Measurements from ENCODE around the gene AGMO. TPM values are rescaled to one million over a fixed set of nuclear protein-coding genes. Genes with fewer than 3 reads are reported as not detected.

Gene AGMO
- total RNA-seq, 4 donors from 2014 or later = 0.17 to 0.83 (median 0.45) TPM; not detected in 1

DNA sequence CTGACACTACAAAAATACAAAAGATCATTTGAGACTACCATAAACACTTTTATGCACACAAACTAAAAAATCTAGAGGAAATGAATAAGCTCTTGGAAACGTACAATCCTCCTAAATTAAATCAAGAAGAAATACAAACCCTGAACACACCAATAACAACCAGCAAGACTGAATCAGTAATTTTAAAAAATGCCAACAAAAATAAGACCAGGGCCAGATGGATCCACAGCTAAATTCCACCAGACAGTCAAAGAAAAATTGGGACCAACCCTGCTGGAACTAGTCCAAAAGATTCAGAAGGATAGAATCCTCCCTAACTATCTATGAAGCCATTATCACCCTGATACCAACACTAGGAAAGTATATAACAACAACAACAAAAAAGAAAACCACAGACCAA lies 277.4 kb downstream of the AGMO start:
- TF ChIP-seq POLR2A (IDR thresholded peaks at IDR 0.05; ENCODE audit: low read depth) = no peak
- TF ChIP-seq, protein P1, sequence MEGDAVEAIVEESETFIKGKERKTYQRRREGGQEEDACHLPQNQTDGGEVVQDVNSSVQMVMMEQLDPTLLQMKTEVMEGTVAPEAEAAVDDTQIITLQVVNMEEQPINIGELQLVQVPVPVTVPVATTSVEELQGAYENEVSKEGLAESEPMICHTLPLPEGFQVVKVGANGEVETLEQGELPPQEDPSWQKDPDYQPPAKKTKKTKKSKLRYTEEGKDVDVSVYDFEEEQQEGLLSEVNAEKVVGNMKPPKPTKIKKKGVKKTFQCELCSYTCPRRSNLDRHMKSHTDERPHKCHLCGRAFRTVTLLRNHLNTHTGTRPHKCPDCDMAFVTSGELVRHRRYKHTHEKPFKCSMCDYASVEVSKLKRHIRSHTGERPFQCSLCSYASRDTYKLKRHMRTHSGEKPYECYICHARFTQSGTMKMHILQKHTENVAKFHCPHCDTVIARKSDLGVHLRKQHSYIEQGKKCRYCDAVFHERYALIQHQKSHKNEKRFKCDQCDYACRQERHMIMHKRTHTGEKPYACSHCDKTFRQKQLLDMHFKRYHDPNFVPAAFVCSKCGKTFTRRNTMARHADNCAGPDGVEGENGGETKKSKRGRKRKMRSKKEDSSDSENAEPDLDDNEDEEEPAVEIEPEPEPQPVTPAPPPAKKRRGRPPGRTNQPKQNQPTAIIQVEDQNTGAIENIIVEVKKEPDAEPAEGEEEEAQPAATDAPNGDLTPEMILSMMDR (IDR thresholded peaks at IDR 0.05) = no peak
- TF ChIP-seq POLR2AphosphoS5 (IDR thresholded peaks at IDR 0.05) = no peak
- no peak for TF ChIP-seq EP300 (IDR thresholded peaks at IDR 0.05)
- Histone ChIP-seq H3K36me3 (no peaks in the 10 kb centered on the region), H3K4me1 (peaks cover 0 to 5% (median 2%) of the 10 kb centered on the region in 4 donors), H3K4me3 (no peak overlapping the region), H3K9me3 (peaks cover 0 to 21% (median 14%) of the 10 kb centered on the region in 4 donors), H3K27ac (replicated peaks in 1 of 4) (no peak overlapping the region), H3K27me3 (no peaks in the 10 kb centered on the region)
- intact Hi-C loops (cut with DNase I) = no loop called here
- WGBS = 67% methylated on average over 1 of the region's 1 CpG
- no peak for DNase-seq (ENCODE audit: extremely low spot score)

DNA sequence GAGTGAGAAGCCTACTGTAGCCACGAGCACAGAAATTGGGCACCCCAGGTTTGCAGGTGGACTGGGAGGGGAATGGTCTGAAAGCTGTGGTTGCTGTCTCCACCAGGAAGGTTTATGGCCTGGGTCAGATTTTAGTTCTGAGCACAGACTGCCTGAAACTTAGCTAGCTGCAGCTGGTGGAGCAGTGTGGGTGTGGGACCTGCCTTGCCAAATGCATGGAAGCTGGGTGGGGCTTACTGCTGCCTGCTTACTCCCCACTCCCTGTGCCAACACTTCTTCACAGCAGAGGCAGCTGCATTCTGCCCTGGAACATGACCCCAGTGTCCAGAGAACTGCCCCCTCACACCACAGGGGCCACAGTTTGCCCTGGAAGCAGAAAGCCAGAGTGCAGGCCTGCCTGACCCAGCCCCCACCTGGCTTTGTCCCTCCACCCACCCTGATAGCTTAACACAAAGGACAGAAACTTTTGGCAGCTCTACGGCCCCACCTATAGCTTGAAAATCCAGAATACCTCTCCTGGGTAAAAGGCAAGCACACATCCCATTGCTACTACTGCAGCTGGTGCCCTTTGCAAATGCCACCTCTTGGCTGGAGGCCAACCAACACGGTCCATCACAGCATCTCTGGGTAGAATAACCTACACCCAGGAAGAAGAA lies 281.6 kb downstream of the AGMO start:
- no peak for DNase-seq (ENCODE audit: extremely low spot score)
- TF ChIP-seq EP300 (IDR thresholded peaks at IDR 0.05) = no peak
- no peak for TF ChIP-seq POLR2AphosphoS5 (IDR thresholded peaks at IDR 0.05)
- TF ChIP-seq, protein P1 (IDR thresholded peaks at IDR 0.05) = no peak
- TF ChIP-seq POLR2A (IDR thresholded peaks at IDR 0.05; ENCODE audit: low read depth) = no peak
- Histone ChIP-seq H3K4me1 (no peaks in the 10 kb centered on the region), H3K9me3 (peaks cover 0 to 30% (median 19%) of the 10 kb centered on the region in 4 donors), H3K4me3 (no peak overlapping the region), H3K27me3 (no peaks in the 10 kb centered on the region), H3K36me3 (no peaks in the 10 kb centered on the region), H3K27ac (replicated peaks in 1 of 4) (no peak overlapping the region)
- intact Hi-C loops (cut with DNase I) = no loop called here
- 76% methylated on average over 3 of the region's 3 CpGs for WGBS

DNA sequence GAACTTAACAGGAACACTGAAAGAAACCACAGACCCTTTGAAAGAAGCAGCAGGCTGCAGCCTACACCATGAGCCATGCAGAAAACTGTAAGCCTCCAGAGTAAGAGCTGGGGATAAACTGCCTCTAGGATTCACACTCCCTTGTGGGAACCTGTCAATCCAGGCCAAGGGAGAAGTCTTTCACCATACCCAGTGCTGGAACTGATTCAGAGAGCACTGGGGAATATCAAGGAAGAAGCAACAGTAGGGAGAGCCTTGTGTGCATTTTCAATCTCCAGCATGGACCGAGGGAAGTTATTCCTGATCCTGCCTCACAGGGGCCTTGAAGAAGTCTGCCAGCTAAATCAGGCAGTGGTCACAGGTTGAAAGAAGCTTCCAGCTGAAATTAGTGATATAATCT lies 282.2 kb downstream of the AGMO start:
- no peak for DNase-seq (ENCODE audit: extremely low spot score)
- WGBS = 82% methylated on average over 1 of the region's 1 CpG
- peaks cover 0 to 30% (median 19%) of the 10 kb centered on the region in 4 donors for H3K9me3 ChIP-seq
- intact Hi-C loops (cut with DNase I) = no loop called here
- no peak overlapping the region for H3K4me3 ChIP-seq
- no peak overlapping the region for H3K27ac ChIP-seq (replicated peaks in 1 of 4)
- H3K4me1 ChIP-seq = no peaks in the 10 kb centered on the region
- no peaks in the 10 kb centered on the region for H3K27me3 ChIP-seq
- TF ChIP-seq POLR2AphosphoS5 (IDR thresholded peaks at IDR 0.05) (no peak), POLR2A (IDR thresholded peaks at IDR 0.05; ENCODE audit: low read depth) (no peak), EP300 (IDR thresholded peaks at IDR 0.05) (no peak)
- TF ChIP-seq, protein P1 (IDR thresholded peaks at IDR 0.05) = no peak
- no peaks in the 10 kb centered on the region for H3K36me3 ChIP-seq

DNA sequence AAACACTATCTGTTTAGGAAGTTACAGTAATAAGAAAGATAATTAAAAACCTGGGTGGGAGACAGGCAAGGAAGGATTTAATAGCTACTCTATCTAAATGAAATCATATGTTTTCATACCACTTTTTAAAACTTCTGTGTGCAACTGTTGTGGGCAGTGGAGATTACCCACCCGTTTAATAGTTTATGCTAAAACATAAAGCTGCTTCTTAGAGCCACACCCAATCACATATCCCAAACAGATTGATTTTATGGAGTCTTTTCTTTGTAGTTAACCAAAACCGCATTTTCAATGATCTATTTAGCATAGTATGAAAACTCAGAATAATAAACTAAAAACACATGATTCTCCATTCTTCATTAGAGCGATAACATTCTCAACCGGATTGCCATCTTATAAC lies 304.1 kb downstream of the AGMO start:
- TF ChIP-seq POLR2AphosphoS5 (IDR thresholded peaks at IDR 0.05) = no peak
- TF ChIP-seq, protein P1 (IDR thresholded peaks at IDR 0.05) = no peak
- TF ChIP-seq POLR2A (IDR thresholded peaks at IDR 0.05; ENCODE audit: low read depth) = no peak
- TF ChIP-seq EP300 (IDR thresholded peaks at IDR 0.05) = no peak
- no peaks in the 10 kb centered on the region for H3K36me3 ChIP-seq
- no peak for DNase-seq (ENCODE audit: extremely low spot score)
- peaks cover 0 to 3% (median 1%) of the 10 kb centered on the region in 4 donors for H3K9me3 ChIP-seq
- no peak overlapping the region for H3K27ac ChIP-seq (replicated peaks in 1 of 4)
- H3K27me3 ChIP-seq = no peaks in the 10 kb centered on the region
- no peaks in the 10 kb centered on the region for H3K4me1 ChIP-seq
- no peak overlapping the region for H3K4me3 ChIP-seq
- 93% methylated on average over 4 of the region's 4 CpGs for WGBS
- intact Hi-C loops (cut with DNase I) = no loop called here

DNA sequence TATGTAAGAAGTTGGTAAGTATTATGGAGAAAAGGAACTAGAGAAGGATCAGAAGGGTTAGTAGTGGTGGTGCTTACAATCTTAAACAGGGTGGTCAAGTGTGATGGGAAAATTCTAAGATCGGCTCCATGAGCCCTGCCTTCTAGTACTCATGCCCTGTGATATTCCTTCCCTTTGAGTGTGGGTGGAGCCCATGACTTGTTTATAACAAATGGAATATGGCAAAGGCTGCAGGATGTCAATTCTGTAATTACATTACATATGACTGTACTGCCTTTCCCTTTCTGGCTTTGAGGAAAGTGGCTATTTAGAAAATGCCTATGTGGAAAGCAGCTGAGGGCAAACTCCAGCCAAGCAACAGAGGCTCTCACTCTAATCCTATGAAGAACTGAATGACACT lies 309.6 kb downstream of the AGMO start:
- 96% methylated on average over 1 of the region's 1 CpG for WGBS
- no peak overlapping the region for H3K27ac ChIP-seq (replicated peaks in 1 of 4)
- intact Hi-C loops (cut with DNase I) = no loop called here

More for the DNA sequence above, 309.6 kb downstream of the AGMO start:
- H3K36me3 ChIP-seq = no peaks in the 10 kb centered on the region
- H3K4me1 ChIP-seq = no peaks in the 10 kb centered on the region
- H3K4me3 ChIP-seq = no peak overlapping the region
- no peaks in the 10 kb centered on the region for H3K9me3 ChIP-seq
- no peaks in the 10 kb centered on the region for H3K27me3 ChIP-seq
- TF ChIP-seq, protein P1 (IDR thresholded peaks at IDR 0.05) = no peak
- TF ChIP-seq POLR2A (IDR thresholded peaks at IDR 0.05; ENCODE audit: low read depth) (no peak), POLR2AphosphoS5 (IDR thresholded peaks at IDR 0.05) (no peak), EP300 (IDR thresholded peaks at IDR 0.05) (no peak)
- no peak for DNase-seq (ENCODE audit: extremely low spot score)
